ENCODE data around the gene RARB.

GRCh38 chr3:25497096-25497495 lies 69.0 kb downstream of the RARB start:
- TF ChIP-seq CTCF (IDR thresholded peaks at IDR 0.05; ENCODE audit: poor library complexity, severe bottlenecking) (no peak), EZH2 (IDR thresholded peaks at IDR 0.05; ENCODE audit: borderline replicate concordance, insufficient read depth, low read length, poor library complexity, severe bottlenecking) (no peak)

Measured in neural cell (in vitro differentiated cells).